ENCODE data around the gene TYROBP.

GRCh38 chr19:35938282-35939224 is 30.5 kb upstream of the TYROBP start:
- TF ChIP-seq MXI1 (IDR thresholded peaks at IDR 0.05; ENCODE audit: borderline replicate concordance, low read depth, low read length), result no peak
- TF ChIP-seq CTCF (conservative IDR thresholded peaks at IDR 0.05; ENCODE audit: low read depth, low read length), result no peak
- TF ChIP-seq POLR2A (IDR thresholded peaks at IDR 0.05; ENCODE audit: low read depth, low read length), result no peak
- peak; percentile 70 for TF ChIP-seq CEBPB (IDR thresholded peaks at IDR 0.05; ENCODE audit: low read depth, low read length)
- no peak for TF ChIP-seq NFE2L2 (IDR thresholded peaks at IDR 0.05; ENCODE audit: low read depth, low read length)
- no peak for TF ChIP-seq ELK1 (IDR thresholded peaks at IDR 0.05; ENCODE audit: borderline replicate concordance, low read depth, low read length)
- no peak for TF ChIP-seq RCOR1 (IDR thresholded peaks at IDR 0.05; ENCODE audit: insufficient replicate concordance, low read length)
- TF ChIP-seq SMC3 (IDR thresholded peaks at IDR 0.05; ENCODE audit: low read depth, low read length), result no peak
- no peak for TF ChIP-seq RAD21 (IDR thresholded peaks at IDR 0.05; ENCODE audit: low read length)
- no peak for TF ChIP-seq MAZ (IDR thresholded peaks at IDR 0.05; ENCODE audit: borderline replicate concordance, low read depth, low read length)
- TF ChIP-seq USF2 (IDR thresholded peaks at IDR 0.05; ENCODE audit: low read depth, low read length), result no peak
